CD4-positive, alpha-beta T cell treated with Interleukin-17A for 4 hours (primary cell): Measurements from ENCODE around the gene ATF7.
A peak's percentile ranks its signal among the peaks of the same experiment; 100 is the strongest.
"Not testable (repeated sequence)": the region's sequence is repeated elsewhere in the genome, so short reads cannot be mapped to it uniquely, and the experiment has no call there.

ENCODE experiments used
- DNase-seq: peaks from one replicate; pipeline ENCODE4 v3.0.0-alpha.2; 2020; ENCODE audit warnings: mixed read lengths

ATF7 gene

DNA sequence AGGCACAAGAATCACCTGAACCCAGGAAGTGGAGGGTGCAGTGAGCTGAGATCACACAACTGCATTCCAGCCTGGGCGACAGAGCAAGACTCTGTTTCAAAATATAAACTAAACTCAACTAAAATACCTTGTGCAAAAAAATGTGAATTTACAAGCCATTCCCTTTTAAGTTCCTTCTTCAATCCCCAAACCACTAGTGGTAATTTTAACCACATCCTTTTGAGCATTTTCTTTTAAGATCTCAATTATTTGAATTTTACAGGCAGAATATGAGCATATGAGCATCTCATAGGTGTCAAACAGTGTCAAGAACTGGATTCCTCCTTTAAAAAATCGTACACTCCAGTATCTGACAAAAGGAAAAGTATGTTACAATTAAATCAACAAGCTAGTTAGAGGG is 61.9 kb downstream of the ATF7 start:
- DNase-seq = peak; percentile 19

DNA sequence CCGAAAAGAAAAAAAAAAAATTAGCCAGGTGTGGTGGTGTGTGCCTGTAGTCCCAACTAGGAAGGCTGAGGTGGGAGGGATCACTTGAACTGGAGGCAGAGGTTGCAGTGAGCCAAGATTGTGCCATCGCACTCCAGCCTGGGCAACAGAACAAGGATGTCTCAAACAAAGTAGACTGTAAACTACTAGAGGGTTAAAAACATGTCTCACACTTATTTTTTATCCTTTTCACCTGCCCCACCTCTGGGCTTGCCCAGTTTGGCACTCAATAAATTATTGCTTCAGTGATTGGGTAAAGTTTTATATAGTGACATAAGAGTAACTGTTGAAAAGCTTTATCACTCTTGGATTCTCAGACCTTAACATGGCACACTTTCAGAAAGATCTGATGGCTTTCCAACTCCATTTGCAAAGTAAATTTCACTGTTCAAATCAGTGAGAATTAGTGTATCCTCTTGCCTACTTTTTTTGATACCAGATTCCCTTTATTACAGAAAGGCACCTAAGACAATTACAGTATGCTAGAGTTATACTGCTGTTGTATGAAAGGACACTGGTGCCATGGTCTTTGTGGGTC is 62.6 kb downstream of the ATF7 start:
- no peak for DNase-seq

DNA sequence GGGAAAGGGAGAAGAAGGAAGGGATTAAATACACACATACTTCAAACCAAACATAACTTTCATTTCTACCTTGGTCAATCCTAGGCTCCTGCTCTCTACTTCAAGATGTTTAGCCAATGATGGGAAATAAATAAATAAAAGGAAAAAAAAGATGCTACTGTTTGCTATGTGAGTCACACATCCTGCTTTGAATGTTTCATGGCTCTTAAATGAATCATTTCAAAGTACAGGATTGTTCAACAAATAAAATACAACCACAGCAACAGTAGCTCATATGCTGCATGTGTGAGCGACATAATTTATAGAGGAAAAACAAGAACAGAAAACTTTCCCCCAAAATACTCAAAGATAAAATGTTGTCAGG is 64.6 kb downstream of the ATF7 start:
- DNase-seq = no peak

DNA sequence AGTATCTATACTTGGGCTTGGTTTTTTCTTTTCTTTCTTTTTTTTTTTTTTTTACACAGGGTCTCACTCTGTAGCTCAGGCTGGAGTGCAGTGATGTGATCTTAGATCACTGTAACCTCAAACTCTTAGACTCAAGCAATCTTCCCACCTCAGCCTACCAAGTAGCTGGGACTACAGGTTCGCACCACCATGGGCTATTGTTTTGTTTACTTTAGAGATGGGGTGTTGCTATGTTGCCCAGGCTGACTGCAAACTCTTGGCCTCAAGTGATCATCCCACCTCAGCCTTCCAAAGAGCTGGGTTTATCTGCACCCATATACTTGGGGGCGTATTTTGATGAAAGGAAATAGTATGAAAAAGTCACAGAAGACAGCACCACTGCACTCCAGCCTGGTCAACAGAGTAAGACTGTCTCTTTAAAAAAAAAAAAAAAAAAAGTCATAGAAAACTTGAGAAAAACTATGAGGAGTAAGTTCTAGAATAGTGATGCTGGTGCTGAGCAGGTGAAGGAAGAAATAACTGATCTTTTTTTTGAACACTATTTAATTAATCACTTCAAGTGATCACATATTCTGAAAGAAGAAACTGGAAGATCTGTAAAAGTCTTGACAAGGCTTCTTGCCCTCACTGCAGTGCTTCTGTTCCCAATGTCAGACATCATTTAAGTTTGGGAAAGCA is 65.1 kb downstream of the ATF7 start:
- no peak for DNase-seq

DNA sequence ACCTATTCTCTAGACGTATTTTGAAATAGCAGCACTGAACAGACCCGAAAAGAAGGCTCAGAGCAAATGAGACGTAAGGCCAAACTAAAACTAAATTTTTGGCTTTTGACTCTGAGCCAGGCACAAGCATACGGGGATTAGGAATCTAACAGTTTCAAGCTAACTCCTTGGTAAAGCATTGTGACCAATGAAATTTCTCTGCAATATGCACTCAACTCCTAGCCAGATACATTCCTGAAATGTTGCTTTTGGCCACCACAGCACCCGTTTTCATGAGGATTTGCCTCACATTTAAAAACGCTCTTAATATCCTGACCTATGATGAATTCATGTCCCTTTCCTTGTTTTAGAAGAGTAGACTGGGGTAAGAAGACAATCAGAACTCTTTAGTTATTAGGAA is 65.8 kb downstream of the ATF7 start:
- no peak for DNase-seq

DNA sequence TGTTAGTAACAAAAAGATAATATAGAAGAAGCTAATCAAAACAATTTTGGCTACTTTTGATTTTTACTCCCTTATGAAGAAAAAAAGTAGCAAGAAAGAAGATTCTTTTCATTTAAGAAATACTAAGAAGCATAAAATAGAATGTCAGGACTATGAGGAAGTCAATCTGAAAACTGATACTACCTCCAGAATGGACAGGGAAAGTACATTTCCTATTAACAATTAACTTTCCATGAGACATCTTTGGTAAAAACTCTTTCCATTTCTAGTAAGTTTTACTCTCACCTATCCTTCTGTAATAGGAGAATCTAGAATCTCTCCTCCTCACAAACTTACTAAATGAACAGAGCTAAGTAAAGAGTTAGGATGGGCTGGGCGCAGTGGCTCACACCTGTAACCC is 67.6 kb downstream of the ATF7 start:
- no peak for DNase-seq

DNA sequence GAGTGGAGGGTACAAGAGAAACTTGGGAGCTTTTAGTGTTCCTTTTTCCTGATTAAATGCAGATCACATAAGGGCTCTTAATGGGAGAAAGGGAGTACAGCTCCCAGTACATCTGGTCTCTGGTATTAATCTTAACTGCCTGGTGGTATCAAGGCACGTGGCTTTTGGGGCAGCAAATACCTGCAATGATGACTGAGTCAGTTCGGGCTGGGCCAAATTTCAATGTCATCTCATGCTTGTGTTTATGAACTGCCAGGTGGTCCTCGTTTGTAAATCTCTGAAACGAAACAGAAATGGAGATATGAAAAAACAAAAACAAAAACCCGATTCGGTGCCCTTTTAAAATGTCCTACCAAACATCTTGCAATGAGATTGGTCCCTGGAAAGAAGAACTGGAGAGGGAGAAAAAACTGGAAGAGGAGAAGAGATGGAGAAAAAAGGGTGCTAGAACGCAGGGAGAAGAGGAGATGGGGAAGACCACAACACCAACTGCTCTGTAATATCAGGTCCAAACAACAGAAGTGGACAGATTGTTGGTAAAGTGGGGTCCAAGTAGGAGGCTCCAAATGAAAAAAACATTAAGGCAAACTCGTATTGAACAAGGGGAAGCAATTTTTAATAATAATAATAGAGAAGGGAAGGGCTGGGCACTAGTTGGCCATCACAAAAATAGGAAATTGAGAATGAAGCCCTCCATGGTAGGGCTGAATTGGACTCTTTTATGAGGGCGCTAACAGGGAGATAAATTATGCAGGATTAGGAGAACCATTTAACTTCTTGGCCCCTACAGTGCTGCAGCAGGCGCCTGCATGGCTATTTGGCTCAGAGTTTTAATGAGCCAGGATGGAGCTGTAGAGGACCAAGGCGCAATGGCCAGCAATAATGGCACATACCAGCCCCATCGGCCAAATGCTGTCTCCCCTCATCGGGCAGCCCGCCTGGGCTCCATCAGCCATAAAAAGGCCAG is 73.5 kb downstream of the ATF7 start:
- DNase-seq = no peak

DNA sequence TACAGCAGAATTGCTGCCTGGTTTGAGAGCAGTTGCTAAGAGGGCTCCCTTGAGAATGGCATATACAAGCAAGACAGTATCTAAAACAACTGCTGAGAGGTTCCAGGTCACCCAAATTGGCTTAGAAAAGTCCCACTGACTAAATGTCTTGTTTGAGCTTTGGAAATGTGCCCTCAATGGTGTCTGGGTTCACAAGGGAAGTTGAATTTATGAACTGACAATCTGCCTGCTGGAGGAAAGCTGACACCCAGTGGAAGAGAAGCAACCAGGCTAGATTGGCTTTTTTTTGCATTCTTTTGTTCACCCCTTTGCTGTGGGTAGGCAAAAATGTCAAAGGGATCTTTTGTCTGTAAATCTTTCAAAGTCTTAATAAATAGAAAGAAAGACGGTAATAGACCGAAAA is 74.3 kb downstream of the ATF7 start:
- no peak for DNase-seq

DNA sequence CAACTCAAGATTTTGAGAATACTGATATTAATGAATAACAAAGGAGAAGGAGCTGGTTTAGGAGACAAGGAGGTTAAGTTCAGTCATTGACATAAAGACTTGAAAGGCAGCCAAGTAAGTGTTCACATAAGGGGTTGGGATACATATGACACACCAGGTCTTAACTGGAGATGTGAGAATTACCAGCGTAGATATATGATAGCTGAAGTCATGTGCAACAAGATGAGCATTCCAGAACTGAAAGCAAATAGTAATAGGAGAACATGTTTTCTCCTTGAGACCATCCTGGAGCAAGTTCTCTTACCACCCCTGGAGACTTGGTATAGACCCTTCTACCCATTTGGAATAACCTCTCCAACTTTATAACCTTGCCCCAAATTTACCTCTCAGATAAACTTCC is 75.6 kb downstream of the ATF7 start:
- no peak for DNase-seq

DNA sequence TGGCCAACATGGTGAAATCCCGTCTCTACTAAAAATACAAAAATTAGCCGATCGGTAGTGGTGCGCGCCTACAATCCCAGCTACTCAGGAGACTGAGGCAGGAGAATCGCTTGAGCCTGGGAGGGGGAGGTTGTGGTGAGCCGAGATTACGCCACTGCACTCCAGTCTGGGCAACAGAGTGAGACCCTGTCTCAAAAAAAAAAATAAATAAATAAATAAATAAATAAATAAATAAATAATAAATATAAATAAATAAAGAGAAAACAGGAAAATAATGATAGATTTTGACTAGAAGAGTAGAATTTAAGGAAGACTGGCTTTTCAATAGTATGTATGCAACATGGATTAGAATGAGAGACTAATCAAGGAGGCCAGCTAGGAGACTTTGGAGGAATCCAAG is 76.1 kb downstream of the ATF7 start:
- not testable (repeated sequence) for DNase-seq

DNA sequence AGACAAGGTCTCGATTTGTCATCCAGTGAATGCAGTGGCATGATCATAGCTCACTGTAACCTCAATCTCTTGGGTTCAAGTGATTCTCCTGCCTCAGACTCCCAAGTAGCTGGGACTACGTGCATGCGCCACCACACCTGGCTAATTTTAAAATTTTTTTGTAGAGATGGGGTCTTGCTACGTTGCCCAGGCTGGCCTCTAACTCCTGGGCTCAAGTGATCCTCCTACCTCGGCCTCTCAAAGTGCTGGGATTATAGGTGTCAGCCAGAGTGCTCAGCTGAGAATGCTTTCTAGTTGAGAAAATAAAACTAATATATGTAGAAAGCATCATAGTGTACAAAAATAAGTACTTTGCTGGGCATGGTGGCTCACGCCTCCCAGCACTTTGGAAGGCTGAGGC is 77.8 kb downstream of the ATF7 start:
- DNase-seq = not testable (repeated sequence)

DNA sequence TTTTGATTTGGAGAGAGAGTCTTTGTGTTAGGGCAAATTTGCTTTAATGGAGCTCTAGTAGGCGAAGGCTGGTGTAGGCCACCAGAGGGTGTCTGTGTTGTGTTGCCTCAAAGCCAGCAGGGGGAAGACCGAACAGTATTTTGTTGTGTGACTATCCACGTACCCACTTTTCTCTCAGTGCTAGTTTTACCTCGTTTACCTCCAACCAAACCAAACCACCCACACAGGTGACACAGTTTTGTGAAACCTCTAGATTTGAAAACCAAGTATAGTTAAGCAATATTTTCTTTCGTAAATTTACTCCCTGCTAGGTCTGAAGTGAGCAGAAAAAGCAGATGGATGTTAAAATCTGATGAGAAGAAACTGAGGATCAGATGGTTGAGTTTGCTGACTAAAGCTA is 82.6 kb downstream of the ATF7 start:
- DNase-seq = peak; percentile 62

DNA sequence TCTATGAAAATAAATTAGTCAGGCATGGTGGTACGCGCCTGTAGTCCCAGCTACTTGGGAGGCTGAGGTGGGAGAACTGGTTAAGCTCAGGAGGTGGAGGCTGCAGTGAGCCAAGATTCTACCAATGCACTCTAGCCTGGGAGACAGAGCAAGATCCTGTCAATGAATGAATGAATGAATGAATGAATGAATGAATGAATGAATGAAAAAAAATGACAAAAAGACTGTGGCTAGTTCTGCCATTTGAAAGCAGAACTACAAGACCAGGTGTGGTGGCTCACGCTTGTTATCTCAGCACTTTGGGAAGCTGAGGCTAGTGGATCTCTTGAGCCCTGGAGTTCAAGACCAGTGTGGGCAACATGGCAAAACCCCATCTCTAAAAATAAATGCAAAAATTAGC is 86.7 kb downstream of the ATF7 start:
- no peak for DNase-seq

DNA sequence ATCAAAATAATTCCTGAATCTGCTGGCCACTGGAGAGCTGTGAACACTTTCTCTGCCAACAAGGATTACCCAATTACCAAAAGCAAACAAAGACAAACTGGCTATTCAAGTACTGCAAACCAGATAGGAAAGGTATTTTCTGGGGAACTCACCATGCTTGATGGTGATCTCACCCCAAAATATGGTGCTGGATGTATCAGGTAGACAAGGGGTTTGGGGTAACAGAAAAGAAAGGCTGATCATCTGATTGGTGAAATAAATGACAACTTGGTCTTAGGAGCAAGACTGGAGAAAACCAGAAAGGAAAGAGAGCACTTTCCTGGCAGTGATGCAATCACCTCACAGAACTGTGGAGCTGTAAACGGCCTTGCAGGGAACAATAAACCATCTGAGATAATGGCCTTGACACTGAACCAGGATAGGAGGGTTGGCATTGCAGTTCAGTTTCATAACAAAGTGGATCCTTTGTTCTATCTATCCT is 87.9 kb downstream of the ATF7 start:
- DNase-seq = no peak

DNA sequence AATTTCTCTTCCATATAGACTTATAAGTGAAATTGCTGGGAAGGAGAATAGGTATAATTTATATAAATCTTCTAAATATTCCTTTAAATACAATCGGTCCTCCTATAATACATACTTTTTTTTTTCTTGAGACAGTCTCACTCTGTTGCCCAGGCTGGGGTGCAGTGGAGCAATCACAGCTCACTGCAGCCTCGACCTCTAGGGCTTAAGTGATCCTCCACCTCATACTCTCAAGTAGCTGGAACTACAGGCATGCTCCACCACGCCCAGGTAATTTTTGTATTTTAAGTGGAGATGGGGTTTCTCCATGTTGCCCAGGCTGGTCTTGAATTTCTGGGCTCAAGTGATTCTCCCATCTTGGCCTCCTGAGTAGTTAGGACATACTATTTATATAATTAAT is 89.2 kb downstream of the ATF7 start:
- no peak for DNase-seq

DNA sequence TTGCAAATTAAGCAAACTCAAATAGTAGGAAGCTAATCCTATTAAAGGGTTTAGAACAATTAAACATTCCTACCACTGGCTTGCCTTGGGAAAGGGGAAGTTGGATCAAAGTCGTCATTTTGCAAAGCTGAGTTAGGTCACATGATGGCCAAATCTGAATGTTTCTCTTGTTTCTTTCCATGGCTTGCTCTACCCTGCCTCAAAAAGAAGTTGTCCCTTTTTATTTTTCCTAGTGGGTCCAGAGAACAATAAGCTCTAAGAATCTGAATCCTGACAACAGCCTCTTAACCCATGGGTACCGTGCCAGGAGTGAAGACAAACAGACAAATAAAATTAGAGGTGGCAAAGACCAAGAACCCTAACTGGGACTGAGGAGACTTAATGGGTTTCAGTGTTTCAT is 92.7 kb downstream of the ATF7 start:
- DNase-seq = no peak

DNA sequence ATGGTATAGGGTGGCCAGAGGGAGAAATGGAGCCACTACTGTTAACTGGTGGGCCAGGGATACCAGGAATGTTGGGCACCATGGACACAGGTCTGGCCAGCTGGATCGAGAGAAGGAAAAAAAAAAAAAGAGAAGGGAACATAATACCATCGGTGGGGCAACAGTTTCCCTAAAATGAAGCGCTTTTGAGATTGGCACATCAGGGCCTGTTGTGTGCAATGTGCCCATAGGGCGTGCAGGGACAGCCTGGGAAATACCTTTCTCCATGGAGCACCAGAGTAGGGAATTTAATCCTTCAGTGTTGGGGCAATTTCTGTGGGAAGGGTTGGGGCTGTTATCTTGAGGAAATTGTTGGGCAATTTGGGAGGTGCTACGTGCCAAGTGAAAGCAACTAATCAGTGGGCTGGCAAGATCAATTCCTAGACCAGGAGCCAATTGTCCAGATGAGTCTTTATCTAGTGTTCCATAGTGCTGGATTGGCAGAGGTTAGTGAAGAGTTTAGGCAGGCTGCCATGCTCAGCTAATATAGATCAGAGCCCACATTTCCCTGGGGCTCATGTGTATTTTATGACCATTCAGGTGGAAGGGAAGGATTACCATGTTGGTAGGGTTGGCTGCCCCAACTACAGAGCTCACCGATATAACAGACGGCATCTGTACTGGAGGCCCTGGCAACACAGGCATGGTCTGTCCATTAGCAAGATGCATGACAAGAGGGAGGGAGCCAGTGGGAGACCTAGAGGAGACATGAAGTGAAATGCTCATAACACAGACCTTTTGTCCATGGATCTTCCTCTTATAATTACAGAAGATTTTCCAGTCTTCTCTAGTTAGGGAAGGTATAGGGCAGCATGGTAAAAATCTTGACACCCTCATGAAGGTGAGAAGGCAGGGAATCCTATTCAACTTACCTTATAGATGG is 93.4 kb downstream of the ATF7 start:
- no peak for DNase-seq

DNA sequence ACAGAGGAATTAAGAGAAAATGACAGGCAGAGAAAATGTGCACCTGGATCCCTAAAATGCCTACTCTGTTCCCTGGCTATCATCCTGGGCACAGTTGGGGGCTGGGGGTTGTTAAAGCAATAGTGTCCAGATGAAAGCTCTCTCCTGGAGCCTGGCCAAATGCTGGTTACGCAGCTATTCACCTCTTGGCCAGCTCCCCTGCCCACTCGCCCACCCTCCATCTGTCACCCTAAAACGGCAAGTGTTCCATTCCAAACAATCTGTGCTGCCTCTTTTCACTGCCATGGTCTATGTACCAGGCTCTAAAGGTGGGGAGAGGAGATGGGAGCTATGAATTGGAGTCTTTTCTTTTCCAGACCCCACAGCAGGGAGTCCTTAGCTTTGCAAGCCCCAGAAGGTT is 94.2 kb downstream of the ATF7 start:
- DNase-seq = no peak

DNA sequence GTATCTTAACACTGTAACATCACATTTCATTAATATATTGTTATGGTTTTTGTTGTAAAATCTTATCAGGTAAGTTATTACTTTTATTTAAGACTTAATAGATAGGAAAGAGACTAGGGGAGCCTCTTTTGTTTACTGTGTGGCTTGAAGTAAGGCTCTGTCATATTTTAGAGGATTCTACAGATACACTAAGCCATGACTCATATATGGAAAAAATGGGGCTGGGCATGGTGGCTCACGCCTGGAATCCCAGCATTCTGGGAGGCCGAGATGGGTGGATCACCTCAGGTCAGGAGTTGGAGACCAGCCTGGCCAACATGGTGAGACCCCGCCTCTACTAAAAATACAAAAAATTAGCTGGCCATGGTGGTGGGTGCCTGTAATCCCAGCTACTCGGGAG is 95.3 kb downstream of the ATF7 start:
- no peak for DNase-seq

DNA sequence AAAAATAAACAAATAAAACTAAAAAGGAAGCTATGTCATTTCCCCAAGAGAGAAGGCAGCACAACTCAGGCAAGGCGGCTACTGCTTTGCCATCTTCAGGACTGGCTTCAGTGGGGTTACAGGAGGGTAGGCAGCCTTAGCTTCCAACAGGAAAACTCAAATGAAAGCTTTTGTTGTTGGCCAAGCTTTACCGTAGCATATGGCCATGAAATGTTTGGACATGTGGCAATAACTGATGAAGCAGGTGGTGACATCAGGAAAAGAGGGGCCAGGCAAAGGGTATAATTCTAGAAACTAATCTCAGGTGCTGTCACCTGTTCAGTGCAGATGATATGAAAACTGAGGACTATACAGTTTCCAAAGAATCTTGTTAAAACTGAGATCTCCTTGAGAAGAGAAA is 96.1 kb downstream of the ATF7 start:
- no peak for DNase-seq

DNA sequence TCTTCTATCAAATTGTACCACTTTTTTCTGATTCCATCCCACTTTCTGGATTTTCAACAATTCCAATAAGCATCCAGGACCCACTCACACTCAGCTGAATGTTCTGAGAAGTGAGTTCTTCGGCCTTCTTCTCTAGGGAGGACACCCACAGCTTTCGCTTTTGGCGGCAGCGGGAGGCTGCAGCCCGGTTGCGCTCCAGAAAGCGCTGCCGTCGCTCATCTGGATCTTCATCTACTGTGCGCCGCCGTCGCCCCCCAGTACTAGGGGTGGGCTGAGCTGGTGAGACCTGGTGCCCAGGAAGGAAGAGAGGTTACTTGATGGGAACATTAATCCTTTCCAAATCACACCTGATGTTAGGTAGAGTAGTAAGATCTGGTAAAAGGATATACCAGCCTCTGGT is 101.7 kb downstream of the ATF7 start:
- no peak for DNase-seq

DNA sequence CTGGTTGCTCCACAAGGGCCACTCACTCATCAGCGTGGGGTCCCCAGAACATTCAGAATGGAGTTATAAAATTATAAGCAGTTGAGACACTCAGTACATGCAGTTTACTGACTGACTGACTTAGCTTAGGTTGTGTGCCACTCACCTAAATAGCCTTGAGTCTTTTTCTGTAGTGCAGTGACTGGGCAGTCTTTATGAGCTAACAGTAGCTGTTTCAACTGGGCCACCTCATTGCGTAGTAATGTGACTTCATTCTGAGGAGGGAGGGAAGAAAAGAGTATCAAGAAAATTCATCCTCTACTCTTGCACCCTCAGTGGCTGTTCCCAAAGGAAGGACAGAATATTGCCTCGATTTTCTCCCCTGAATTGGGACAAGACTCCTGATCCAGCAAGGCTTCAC is 103.1 kb downstream of the ATF7 start:
- no peak for DNase-seq

DNA sequence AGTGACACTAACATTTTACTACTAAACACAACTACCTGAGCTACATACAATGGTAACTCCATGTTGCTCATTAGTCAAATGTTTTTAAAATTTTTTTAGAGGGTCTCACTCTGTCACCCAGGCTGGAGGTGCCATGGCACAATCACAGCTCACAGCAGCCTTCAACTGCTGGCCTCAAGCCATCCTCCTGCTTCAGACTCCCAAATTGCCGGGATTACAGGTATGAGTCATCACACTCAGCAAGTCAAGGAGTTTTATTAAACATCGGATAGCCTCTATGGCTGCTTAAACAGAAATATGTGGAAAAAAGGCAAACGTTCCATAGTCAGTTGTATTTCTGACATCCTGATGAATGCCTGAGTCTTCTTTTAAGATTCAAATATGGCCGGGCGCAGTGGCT is 107.8 kb downstream of the ATF7 start:
- no peak for DNase-seq
